LNCaP clone FGC (cell line): ENCODE results near the gene SDF2L1.

ENCODE experiments used
- DNase-seq: peaks from one replicate; pipeline ENCODE4 v3.0.0-alpha.2; 2011; ENCODE audit warnings: low read depth
- H3K4me3 ChIP-seq: 2 replicates; pipeline ENCODE4 v1.5.1; 2011; ENCODE audit warnings: mild to moderate bottlenecking, low read depth, low read length, control low read depth
- CTCF ChIP-seq: IDR thresholded peaks from 2 replicates; pipeline ENCODE4 v1.5.1; 2012; ENCODE audit warnings: mild to moderate bottlenecking; ENCODE audit not compliant: control insufficient read depth, insufficient read depth; ENCODE audit errors: extremely low read depth

Gene SDF2L1

DNA sequence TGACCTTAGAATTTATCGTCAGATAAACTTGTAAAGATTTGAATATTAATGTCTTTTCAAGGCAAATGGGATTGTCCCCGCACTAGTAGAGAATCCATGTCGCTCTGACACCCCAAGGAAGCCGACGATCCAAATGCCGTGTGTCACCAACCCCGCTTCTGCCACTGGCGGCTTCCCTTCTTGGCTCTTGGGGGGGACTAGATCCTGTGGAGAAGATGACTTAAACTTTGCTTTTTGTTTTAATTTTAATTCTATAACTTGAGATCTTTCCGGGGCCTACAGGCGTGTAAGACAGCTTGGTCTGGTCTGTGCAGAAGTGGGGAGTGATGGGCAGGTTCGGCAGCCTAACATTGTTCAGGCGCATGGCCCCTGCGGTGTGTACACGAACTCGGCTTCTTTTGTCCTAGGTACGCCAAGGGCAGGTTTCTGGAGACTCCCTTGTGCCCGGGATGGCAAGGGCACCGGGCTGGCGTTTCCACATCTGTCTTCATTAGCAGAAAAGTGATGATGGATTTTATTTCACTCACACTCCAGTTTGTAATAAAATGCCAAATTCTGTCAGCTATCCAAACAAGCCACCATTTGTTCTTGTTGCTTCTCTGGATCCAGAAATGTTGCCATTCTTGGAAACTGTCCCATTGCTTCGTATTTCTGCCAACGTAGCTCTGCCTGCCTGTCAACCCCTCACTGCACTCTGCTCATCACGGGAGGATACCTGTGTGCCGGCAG lies 19.0 kb upstream of the SDF2L1 start:
- H3K4me3 ChIP-seq = no peak overlapping the region
- no peak for TF ChIP-seq CTCF
- DNase-seq = peak; percentile 21

- no peak for DNase-seq
- no peak for TF ChIP-seq CTCF
- no peak overlapping the region for H3K4me3 ChIP-seq
Measured at GRCh38 chr22:21623648-21623970, 18.5 kb upstream of the SDF2L1 start.

DNA sequence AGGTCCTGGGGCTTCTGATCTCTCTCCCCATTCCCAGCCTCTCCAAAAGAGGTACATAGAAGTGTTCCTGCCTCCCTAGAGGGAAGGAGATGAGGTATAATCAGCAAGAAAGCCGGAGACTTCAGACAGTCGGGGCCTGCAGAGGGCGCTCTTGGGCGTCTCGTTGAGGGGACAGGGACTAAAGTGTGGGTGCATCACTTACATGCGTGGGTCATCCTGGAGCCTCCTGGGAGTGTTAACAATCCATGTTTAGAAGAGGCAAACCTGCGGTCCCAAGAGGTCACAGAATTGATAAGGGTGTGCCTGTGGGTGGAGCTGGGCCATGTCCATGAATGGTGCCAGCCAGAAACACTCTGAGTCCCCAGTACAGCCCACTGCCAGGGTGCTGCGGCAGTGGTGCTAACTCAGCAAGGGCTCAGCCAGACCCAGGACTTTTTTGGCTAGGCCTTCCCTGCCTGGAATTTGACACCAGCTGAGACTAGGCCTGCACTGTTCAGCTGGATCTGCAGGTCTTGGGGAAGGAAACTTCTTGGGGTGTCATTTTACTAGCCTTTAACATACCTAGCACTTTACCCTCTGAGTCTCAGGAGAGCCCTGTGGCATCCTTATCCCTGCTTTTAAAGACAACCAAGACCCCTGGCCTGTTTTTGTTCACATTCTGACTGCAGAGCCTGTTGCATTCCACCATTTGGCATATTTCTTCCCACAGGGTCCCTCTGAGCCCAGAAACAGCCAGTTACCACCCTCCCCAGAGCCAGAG lies 17.8 kb upstream of the SDF2L1 start:
- TF ChIP-seq CTCF = peak; percentile 31; the same call in 1 of the 2 replicates
- DNase-seq = peak; percentile 32
- H3K4me3 ChIP-seq = no peak overlapping the region

DNA sequence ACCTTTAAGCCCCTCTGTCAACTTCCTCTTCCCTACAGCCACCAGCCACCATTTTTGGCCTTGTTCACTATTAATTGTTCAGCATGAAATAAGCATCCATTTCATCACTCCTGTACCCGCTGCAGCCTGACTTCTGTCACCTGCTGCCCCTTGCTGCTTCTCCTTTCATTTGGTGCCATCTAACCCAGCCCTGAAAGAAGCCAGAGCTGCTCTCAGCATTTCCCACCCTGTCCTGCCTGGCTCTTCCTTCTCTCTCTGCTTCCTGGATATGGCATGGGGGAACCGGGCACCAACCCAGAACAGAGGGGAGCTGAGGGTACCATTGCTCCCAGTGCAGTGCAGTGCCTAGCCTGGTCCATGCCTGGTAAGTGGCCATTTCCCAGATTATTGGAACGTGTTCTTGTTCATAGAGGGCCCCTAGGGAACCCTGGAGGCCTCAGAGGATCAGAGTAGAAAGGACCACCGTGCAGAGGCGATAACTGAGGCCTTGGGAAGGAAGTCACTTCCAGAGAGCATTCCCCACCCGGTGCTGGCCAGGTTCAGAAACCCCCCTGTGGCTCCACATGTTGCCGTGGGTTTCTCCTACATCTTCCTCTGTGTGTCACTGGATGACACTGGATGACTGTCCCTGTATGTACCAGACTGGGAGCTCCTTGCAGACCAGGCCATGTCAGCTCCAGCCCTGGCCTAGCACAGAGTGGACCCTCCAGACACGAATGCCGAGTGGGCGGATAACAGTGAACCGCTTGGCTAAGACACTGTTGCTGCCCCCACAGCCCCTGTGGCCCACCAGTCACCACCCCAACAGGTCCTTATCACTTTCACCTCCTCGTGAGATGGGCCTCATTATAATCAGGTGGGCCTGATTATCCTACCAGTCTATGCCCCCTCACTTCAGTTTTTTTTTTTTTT lies 17.0 kb upstream of the SDF2L1 start:
- H3K4me3 ChIP-seq = no peak overlapping the region
- DNase-seq = no peak
- no peak for TF ChIP-seq CTCF

DNA sequence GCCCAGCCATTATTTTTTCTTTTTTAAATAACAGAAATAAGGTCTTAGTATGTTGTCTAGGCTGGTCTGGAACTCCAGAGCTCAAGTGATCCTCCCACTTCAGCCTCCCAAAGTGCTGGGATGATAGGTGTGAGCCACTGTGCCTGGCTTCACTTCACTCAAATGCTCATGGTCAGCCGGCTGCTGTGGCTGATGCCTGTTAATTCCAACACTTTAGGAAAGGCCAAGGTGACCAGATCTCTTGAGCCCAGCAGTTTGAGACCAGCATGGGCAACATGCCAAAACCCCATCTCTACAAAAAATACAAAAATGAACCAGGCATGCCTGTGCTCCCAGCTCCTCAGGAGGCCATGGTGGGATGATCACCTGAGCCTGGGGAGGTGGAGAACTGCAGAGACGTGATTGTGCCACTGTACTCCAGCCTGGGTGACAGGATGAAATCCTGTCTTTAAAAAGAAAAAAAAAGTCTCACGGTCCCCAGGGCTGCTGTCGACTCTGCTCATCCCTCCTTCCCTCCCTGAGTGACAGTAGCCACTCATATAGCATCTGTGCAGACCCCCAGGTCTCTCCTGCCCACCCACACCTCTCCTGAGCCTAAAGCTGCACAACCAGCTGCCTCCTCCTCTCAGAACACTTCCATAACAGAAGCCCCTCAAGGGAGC lies 15.9 kb upstream of the SDF2L1 start:
- no peak for DNase-seq
- TF ChIP-seq CTCF = no peak

DNA sequence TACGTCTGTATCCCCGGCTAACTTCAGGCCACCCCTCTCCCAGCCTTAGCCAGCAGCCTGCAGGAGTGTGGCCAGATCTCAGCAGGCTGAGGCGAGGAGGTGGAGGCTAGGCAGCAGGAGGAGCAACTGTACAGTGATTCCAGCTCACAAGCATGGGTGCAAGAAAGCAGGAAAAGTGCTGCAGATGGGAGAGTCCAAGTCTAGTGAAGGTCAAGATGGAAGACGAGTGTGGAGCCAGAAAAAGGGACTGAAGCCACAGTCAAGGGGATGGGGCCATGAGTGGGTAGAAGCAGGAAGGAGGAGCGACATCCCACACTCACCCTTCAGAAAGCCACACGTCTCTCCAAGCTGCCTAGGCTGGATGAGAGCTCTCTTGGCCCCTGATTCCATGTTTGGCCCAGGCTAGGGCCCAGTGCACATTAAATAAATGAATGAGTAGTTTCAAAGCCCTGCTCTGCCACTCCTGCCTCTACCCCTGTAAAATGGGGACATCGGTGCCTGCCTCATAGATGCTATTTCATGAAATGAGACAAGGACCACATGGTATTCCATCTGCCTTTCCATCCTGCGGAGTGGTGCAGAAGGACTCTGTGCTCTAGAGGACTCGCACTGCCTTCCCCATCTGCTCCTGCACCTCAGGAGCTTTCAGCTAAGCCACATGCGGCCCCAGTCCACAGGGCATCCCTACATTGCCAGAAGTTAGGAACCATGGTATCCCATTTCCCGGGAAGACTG lies 15.2 kb upstream of the SDF2L1 start:
- H3K4me3 ChIP-seq = no peak overlapping the region
- DNase-seq = no peak
- no peak for TF ChIP-seq CTCF

More for the DNA sequence above, 15.9 kb upstream of the SDF2L1 start:
- no peak overlapping the region for H3K4me3 ChIP-seq
